ENCODE data around the gene HECTD1. TPM values are rescaled to one million over a fixed set of nuclear protein-coding genes. Genes with fewer than 3 reads are reported as not detected.

Gene HECTD1
- total RNA-seq, 1 experiment from 2014 or later = 88.5 TPM

DNA sequence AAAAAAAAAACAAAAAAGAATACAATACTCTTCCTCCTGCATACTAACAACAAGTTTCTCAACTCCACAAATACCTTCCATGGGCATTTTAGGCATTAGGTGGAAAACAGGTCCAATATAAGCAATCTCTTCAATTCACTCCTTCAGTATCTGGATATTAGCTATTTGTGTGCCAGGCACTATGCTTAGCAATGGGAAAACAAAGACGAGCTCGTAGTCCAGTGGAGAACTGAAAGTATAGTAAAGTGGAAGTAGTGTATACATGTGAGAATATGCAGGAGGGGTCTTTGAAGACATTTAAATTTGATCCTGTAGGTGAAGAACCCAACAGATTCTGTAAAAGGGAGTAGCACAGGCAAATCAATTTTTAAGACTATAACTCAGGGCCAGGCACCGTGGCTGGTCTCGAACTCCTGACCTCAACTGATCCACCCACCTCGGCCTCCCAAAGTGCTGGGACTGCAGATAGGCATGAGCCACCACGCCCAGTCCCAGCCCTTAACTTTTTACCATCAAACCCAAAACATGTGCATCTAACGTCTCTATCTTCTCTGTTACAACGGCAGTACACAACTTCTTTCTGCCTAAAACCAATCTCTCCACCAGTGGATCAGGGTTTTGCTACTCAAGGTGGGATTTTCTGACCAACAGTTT, 10.6 kb downstream of the HECTD1 start:
- Mint-ChIP-seq H3K27ac (peak overlapping the region; percentile 69), H3K36me3 (peaks cover 15% of the 10 kb centered on the region), H3K27me3 (ENCODE audit: low read depth) (no peaks in the 10 kb centered on the region), H3K4me1 (peaks cover 37% of the 10 kb centered on the region), H3K4me3 (no peak overlapping the region), H3K9me3 (no peaks in the 10 kb centered on the region)
- TF ChIP-seq ZNF317 (CRISPR knock-in tag; IDR thresholded peaks at IDR 0.05; ENCODE audit: borderline replicate concordance, low read depth) = no peak
- TF ChIP-seq, protein P1, sequence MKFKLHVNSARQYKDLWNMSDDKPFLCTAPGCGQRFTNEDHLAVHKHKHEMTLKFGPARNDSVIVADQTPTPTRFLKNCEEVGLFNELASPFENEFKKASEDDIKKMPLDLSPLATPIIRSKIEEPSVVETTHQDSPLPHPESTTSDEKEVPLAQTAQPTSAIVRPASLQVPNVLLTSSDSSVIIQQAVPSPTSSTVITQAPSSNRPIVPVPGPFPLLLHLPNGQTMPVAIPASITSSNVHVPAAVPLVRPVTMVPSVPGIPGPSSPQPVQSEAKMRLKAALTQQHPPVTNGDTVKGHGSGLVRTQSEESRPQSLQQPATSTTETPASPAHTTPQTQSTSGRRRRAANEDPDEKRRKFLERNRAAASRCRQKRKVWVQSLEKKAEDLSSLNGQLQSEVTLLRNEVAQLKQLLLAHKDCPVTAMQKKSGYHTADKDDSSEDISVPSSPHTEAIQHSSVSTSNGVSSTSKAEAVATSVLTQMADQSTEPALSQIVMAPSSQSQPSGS (CRISPR knock-in tag; IDR thresholded peaks at IDR 0.05; ENCODE audit: borderline replicate concordance, low read depth) = no peak
- TF ChIP-seq, protein P2, sequence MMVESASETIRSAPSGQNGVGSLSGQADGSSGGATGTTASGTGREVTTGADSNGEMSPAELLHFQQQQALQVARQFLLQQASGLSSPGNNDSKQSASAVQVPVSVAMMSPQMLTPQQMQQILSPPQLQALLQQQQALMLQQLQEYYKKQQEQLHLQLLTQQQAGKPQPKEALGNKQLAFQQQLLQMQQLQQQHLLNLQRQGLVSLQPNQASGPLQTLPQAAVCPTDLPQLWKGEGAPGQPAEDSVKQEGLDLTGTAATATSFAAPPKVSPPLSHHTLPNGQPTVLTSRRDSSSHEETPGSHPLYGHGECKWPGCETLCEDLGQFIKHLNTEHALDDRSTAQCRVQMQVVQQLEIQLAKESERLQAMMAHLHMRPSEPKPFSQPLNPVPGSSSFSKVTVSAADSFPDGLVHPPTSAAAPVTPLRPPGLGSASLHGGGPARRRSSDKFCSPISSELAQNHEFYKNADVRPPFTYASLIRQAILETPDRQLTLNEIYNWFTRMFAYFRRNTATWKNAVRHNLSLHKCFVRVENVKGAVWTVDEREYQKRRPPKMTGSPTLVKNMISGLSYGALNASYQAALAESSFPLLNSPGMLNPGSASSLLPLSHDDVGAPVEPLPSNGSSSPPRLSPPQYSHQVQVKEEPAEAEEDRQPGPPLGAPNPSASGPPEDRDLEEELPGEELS (CRISPR knock-in tag; IDR thresholded peaks at IDR 0.05) = no peak
- TF ChIP-seq SP1 (CRISPR knock-in tag; conservative IDR thresholded peaks at IDR 0.05) = no peak
- TF ChIP-seq ZBTB21 (CRISPR knock-in tag; IDR thresholded peaks at IDR 0.05; ENCODE audit: borderline replicate concordance) = no peak
- no peak for TF ChIP-seq NR3C1 (CRISPR knock-in tag; conservative IDR thresholded peaks at IDR 0.05; ENCODE audit: low read depth)
- TF ChIP-seq, protein P3, sequence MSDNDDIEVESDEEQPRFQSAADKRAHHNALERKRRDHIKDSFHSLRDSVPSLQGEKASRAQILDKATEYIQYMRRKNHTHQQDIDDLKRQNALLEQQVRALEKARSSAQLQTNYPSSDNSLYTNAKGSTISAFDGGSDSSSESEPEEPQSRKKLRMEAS (CRISPR knock-in tag; IDR thresholded peaks at IDR 0.05) = no peak
- TF ChIP-seq, protein P4, sequence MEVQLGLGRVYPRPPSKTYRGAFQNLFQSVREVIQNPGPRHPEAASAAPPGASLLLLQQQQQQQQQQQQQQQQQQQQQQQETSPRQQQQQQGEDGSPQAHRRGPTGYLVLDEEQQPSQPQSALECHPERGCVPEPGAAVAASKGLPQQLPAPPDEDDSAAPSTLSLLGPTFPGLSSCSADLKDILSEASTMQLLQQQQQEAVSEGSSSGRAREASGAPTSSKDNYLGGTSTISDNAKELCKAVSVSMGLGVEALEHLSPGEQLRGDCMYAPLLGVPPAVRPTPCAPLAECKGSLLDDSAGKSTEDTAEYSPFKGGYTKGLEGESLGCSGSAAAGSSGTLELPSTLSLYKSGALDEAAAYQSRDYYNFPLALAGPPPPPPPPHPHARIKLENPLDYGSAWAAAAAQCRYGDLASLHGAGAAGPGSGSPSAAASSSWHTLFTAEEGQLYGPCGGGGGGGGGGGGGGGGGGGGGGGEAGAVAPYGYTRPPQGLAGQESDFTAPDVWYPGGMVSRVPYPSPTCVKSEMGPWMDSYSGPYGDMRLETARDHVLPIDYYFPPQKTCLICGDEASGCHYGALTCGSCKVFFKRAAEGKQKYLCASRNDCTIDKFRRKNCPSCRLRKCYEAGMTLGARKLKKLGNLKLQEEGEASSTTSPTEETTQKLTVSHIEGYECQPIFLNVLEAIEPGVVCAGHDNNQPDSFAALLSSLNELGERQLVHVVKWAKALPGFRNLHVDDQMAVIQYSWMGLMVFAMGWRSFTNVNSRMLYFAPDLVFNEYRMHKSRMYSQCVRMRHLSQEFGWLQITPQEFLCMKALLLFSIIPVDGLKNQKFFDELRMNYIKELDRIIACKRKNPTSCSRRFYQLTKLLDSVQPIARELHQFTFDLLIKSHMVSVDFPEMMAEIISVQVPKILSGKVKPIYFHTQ (CRISPR knock-in tag; IDR thresholded peaks at IDR 0.05) = no peak
- no peak for TF ChIP-seq RELA (CRISPR knock-in tag; IDR thresholded peaks at IDR 0.05; ENCODE audit: borderline replicate concordance)
- TF ChIP-seq NR1H2 (CRISPR knock-in tag; IDR thresholded peaks at IDR 0.05) = no peak
- TF ChIP-seq, protein P5, sequence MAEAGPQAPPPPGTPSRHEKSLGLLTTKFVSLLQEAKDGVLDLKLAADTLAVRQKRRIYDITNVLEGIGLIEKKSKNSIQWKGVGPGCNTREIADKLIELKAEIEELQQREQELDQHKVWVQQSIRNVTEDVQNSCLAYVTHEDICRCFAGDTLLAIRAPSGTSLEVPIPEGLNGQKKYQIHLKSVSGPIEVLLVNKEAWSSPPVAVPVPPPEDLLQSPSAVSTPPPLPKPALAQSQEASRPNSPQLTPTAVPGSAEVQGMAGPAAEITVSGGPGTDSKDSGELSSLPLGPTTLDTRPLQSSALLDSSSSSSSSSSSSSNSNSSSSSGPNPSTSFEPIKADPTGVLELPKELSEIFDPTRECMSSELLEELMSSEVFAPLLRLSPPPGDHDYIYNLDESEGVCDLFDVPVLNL (CRISPR knock-in tag; IDR thresholded peaks at IDR 0.05; ENCODE audit: borderline replicate concordance, low read depth) = no peak
- no peak for TF ChIP-seq TCF7 (CRISPR knock-in tag; IDR thresholded peaks at IDR 0.05; ENCODE audit: low read depth)
- no peak for TF ChIP-seq EMX1 (CRISPR knock-in tag; IDR thresholded peaks at IDR 0.05)
- TF ChIP-seq NFYB (CRISPR knock-in tag; conservative IDR thresholded peaks at IDR 0.05; ENCODE audit: low read depth) = no peak
- TF ChIP-seq ETV6 (CRISPR knock-in tag; IDR thresholded peaks at IDR 0.05) = no peak
- TF ChIP-seq ZNF232 (CRISPR knock-in tag; IDR thresholded peaks at IDR 0.05) = no peak
- TF ChIP-seq MYBL2 (CRISPR knock-in tag; IDR thresholded peaks at IDR 0.05) = no peak
- no peak for TF ChIP-seq OVOL2 (CRISPR knock-in tag; IDR thresholded peaks at IDR 0.05; ENCODE audit: borderline replicate concordance)
- POLR2A ChIA-PET = no interaction called here
- no peak for DNase-seq (ENCODE audit: low spot score)
- CTCF ChIA-PET = no interaction called here
- no peak for ATAC-seq

DNA sequence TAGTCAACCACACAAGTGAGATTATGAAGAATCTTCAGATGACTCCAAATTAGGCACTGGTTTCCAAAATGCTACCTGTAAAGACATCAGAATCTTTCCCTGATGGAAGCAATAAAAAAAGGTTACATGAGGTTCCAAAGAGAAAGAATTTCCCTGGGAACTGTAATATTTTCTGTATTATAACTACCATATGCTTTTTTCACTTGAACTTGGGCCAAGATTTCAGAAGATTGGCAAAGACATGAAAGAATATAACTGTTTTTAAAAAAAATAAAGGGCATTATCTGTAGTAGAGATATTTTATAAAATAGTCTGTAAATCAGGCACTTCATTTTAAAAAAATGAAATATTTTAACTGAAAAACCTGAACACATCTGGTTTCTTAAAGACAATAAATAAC, 12.9 kb downstream of the HECTD1 start:
- no peak for ATAC-seq
- Mint-ChIP-seq H3K4me1 (peaks cover 25% of the 10 kb centered on the region), H3K27me3 (ENCODE audit: low read depth) (no peaks in the 10 kb centered on the region), H3K4me3 (no peak overlapping the region), H3K36me3 (peaks cover 14% of the 10 kb centered on the region), H3K9me3 (no peaks in the 10 kb centered on the region), H3K27ac (no peak overlapping the region)
- DNase-seq (ENCODE audit: low spot score) = no peak
- ChIA-PET CTCF (no interaction called here), POLR2A (interaction anchor here (1.2 kb wide), 1 partner anchor 11 kb away, joined by 3 read pairs; no protein-coding TSS in a partner anchor)
- TF ChIP-seq ZNF232 (CRISPR knock-in tag; IDR thresholded peaks at IDR 0.05) (no peak), ZNF416 (CRISPR knock-in tag; IDR thresholded peaks at IDR 0.05) (no peak), NR2C2 (CRISPR knock-in tag; IDR thresholded peaks at IDR 0.05) (no peak), ZNF263 (CRISPR knock-in tag; IDR thresholded peaks at IDR 0.05; ENCODE audit: low read depth) (no peak), PRRX2 (CRISPR knock-in tag; IDR thresholded peaks at IDR 0.05) (no peak), ATF1 (CRISPR knock-in tag; IDR thresholded peaks at IDR 0.05) (no peak)

Measured in WTC11 (cell line).